22Rv1 (cell line): ENCODE results near the gene DHRS12.
"Not testable (repeated sequence)": the region's sequence is repeated elsewhere in the genome, so short reads cannot be mapped to it uniquely, and the experiment has no call there.

Source experiments
- H3K27ac ChIP-seq: fragments of 450-650 bp; 2 replicates; pipeline ENCODE4 v1.5.1; 2017
- CTCF ChIP-seq: fragments of 450-650 bp; IDR thresholded peaks from 2 replicates; pipeline ENCODE4 v1.5.1; 2017; ENCODE audit warnings: mild to moderate bottlenecking
- ZFX ChIP-seq: fragments of 450-650 bp; IDR thresholded peaks from 2 replicates; pipeline ENCODE4 v1.6.1; 2017; ENCODE audit warnings: antibody characterized with exemption, borderline replicate concordance

DHRS12 gene

GRCh38 chr13:51825681-51826254, 21.8 kb upstream of the DHRS12 start:
- no peak overlapping the region for H3K27ac ChIP-seq
- no peak for TF ChIP-seq CTCF
- no peak for TF ChIP-seq ZFX

GRCh38 chr13:51825165-51825592, 21.2 kb upstream of the DHRS12 start:
- no peak for TF ChIP-seq CTCF
- no peak overlapping the region for H3K27ac ChIP-seq

- H3K27ac ChIP-seq: not testable (repeated sequence)
Observed at GRCh38 chr13:51824712-51825111, 20.7 kb upstream of the DHRS12 start.

GRCh38 chr13:51823863-51824262, 19.9 kb upstream of the DHRS12 start:
- no peak overlapping the region for H3K27ac ChIP-seq
- TF ChIP-seq ZFX (no peak), CTCF (no peak)

GRCh38 chr13:51823359-51823758, 19.4 kb upstream of the DHRS12 start:
- H3K27ac ChIP-seq: no peak overlapping the region
- TF ChIP-seq ZFX (no peak), CTCF (no peak)

- no peak overlapping the region for H3K27ac ChIP-seq
- TF ChIP-seq CTCF (no peak), ZFX (no peak)
Observed at GRCh38 chr13:51822106-51822815, 18.3 kb upstream of the DHRS12 start.

- no peak for TF ChIP-seq CTCF
- TF ChIP-seq ZFX: no peak
- H3K27ac ChIP-seq: no peak overlapping the region
Observed at GRCh38 chr13:51821606-51822005, 17.6 kb upstream of the DHRS12 start.
